EL (cell line): Measurements from ENCODE around the gene COL12A1.

Experiments
- DNase-seq: peaks from one replicate; pipeline ENCODE4 v3.0.0-alpha.2; 2016

COL12A1 gene

DNA sequence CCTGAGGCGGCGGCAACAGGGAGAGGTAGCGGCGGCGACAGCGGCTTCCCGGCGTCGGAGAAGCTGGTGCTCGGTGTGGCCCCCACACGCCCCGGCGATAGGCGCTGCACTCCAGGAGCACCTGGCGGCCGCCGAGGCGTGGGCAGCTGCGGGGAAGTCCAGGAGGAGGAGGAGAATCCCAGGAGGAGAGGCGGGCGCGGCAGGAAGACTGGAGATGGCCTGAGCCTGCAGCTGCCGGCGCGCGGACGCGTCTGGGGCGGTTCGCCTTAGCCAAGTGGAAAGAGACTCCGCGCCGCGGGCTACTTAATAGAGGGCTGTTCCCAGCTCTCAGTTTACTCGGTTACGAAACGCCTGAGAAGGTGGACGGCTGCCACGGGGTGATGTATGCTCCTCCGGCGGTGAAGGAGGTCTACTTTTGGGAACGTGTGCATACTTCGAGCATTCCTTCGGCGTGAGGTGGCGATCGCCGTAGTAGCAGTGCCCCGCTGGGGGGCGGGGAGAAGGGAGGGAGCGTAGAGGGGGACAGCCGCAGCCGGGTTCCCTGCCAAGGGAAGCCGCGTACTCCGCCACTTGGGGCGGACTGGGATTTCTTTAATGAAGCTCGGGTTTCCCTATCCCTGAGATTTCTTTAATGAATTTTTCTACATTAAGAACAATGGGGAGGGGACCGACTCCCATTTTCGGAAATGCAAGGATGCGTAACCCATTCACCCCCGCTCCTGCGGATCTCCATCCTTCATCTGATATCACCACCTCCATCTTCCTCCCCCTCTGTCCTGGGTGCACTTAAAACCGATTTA lies at the start of gene COL12A1:
Gene COL12A1, minus strand, starts transcription at position 278 of the 800 bp plus-strand sequence. CDS start 3,261 bp downstream, outside the sequence.
- peak; percentile 100 for DNase-seq

DNA sequence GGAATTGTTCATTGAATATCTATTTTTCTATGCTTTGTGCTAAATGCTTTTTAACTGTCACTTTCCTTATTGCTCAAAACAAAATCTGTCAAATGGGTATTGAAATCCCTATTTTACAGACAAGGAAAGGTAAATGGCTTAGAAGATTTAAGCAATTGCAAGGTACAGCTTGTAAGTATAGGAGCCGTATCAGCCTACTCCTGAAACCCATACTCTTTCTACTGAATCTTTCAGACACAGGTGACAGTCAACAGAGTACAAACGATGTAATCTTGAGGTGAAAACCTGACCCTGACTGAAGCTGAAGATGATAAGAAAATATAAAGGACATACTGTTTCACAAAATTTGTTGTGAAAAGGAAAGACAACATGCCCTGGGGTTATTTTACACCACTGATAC lies 44.7 kb upstream of the COL12A1 start:
- no peak for DNase-seq

DNA sequence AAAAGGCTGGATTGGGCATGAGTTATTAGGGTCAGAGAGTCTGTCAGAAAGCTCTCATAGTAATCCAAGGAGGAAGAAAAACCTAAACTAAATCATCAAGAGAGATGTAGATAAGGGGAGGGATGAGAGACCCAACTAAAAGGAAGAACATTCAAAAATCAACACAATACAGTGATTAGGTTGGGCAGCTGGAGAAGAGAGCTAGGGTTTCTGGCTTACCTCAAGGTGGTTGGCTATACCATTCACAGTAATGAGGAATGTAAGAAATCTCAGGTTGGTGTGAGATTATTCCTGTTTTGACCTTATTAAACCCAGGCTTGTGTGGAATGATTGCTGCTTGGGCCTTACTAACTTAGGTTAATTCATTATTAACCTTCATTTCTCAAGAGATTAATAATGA lies 44.0 kb upstream of the COL12A1 start:
- no peak for DNase-seq

DNA sequence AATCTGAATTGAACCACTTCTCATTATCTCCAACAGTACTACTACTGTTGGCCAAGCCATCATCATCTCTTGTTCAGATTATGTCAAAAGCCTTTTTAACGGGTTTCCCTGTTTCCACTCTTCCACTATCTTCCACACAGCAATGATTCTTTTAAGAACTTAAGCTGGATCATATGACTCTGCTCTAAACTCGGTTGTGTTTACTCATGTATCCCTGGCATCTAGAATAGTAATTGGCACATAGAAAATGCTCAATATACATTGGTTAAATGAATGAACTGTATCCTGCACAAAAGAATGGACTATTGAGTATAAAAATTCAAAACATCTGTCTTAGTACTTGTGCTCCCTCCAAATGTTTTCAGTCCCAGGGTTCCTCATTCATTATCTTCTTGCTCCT lies 40.5 kb upstream of the COL12A1 start:
- DNase-seq = no peak

DNA sequence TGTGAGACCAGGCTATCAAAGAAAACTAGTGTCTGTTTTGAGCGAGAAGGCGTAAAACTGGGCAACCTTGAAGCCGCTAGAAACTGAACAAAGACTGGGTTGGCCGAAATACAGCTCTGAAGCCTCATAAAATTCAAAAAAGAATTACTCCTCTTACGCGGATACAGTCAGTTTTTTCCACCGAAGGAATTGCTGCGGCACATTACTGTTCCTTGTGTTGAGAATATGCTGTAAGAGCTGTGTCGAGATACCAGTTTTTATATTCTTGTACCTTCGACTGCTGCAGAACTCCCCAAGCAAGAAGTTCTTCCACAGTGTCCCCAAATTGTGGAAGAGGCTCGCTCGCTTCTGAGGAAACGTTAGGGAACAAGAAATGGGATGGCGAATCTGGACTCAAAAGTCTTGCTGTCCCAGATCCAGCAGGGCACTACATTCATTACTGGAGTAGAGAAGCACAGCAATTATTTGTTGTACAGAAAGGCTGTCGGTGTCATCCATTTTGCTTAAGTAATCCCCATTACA lies 38.3 kb upstream of the COL12A1 start:
- DNase-seq = no peak

DNA sequence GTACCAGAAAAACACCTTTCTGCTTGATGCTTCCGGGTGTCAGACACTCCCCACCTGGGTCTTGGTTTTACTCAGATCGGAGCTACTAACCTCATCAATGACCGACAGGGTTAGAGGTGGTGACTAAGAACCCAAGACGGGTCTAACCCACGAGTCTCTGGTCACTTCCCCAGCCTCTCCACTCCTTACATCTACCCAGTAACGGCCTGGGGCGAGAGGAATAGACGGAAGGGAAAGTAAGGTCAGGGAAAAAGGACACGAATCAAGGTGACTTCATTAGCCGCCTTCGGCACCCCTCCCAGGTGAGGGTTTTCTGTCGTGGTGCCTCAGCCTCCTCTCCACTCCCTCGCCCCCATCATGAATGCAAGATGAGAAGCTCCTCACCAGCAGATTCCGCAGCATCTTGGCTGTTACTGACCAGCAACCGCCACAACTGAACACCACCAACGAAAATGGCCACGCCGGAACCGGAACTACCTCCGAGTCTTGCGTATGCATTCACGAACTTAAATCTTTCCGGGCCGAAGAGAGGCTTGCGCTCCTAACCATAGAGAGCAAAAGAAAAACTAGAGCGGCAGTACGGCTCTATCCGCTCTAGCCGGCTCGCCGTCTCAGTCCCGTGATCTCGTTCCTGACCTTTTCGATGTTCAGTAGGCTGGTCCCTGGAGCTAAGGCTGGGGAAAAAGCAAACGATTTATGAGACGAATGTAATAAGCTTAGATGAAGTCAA lies 37.6 kb upstream of the COL12A1 start, which contains the start of gene COX7A2:
Gene COX7A2, minus strand, starts transcription at position 469 of the 730 bp plus-strand sequence. Its CDS starts 67 bp downstream, at position 402.
- DNase-seq = peak; percentile 98

DNA sequence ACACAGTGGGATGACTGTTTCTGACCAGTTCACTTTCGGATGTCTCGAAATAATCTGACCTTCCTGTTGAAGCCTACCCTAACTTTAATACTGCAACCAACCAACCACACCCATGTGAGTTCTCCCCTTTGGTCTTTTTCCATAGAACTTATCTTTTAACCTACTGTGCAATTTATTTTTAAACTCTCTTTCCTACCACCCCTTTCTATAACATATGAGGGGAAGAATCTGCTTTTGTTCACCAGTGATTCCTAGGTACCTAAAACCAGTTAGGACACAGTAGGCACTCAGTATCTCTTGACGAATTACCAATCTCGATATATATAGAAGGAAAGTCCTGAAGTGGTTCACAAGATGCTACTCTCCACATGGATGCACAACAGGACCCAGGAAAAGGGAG lies 30.8 kb upstream of the COL12A1 start:
- no peak for DNase-seq

DNA sequence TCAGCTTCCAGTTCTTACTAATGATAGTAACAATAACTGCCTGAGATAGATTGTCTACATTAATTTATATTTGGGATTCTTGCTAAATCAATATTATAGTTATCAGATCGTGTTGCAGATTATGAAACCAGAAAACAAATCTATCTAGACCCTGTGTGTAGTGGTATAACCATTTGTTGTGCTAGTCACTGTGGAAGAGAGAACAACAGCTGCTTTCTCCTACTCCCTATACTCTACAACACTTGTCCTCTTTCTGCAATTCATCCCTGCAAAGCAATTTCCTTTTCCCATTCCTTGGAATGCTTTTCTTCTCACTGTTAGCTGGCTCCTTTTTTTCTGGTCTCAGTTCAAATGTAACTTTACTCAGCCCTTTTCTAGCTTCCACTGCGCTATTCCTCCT lies 29.4 kb upstream of the COL12A1 start:
- no peak for DNase-seq

DNA sequence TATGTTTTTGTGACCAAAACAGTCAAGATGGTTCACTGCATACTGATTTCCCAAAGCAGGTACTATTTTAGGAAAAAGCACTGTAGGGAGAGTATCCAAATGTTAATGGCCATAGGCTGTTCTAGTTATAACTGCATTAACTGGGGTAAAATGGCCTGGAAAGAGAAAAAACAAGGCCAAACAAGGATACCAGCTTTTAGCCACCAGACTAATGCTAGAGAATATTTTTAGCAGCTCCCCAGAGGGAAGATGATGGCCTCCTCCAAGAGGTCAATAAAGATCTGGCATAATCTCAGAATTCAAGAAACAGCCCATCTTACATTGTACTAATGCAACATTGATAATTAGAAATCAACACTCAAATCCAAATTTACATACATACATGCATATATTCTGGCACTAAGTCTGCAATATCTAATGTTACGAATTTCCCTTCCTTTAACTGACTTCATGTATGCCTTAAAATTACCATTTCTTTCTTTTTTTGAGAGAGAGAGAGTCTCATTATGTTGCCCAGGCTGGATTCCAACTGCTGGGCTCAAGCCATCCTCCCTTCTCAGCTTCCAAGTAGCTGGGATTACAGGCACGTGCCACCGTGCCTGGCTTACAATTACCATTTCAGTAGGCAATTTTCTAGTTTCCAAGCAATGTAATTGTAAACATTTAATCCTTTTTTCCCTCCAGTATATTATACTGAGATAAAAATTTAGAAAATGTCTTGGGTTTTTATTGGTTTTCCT lies 28.4 kb upstream of the COL12A1 start:
- DNase-seq = no peak

DNA sequence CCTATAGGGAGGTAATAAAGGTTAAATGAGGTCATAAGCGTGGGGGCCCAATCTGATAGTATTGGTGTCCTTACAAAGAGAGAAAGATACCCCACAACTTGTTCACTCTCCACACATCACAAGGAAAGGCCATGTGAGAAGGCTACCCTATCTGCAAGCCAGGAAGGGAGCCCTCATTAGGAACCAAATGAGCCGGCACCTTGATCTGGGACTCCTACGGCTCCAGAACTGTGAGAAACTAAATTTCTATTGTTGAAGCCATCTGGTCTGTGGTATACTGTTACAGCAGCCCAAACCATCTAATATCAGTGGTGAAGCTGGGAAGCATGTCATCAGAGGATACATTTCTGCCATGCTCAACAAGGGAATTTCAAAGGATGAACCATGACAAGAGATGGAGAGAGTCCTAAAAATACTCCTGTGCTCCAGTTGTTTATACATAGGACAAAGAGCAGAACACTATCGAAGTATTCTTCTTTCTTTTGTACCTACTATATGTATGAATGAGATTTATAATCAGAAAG lies 27.3 kb upstream of the COL12A1 start:
- no peak for DNase-seq

DNA sequence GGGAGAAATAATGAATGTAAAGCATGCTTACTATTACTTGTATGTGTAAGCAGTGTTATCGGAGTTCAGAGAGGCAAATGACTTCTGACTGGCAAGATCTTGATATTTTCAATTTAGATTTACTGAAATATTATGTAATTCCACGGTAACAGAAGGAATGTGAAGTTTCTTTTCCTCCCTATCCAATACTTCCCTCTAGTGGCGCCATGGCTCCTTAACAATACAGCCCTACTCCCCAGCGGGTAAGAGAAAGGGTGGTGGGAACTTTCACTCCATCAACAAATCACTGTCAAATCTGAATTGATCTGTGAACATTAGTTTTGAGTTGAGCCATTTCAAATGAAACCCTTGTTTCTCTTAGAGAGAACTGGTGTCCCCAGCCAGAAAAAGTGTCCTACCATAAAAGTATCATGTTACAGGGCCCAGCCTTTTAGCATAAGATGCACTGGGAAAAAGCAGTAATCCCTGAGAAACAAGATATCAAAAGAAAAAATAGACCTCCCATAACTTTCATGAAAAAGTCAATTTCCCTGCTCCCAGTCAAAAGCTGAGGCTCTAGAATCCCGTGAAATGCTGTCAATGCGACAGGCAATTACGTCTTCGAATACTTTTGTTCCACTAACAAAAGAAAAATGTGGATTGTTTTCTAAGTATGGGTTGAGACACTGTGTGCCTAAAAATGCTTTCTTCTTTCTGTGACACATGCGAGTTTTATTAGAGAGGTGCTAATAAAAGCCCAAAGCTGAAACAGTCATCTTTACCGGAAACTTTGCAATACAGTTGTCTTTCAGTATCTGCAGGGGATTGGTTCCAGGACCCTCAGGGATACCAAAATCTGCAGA lies 24.9 kb upstream of the COL12A1 start:
- DNase-seq = peak; percentile 69

DNA sequence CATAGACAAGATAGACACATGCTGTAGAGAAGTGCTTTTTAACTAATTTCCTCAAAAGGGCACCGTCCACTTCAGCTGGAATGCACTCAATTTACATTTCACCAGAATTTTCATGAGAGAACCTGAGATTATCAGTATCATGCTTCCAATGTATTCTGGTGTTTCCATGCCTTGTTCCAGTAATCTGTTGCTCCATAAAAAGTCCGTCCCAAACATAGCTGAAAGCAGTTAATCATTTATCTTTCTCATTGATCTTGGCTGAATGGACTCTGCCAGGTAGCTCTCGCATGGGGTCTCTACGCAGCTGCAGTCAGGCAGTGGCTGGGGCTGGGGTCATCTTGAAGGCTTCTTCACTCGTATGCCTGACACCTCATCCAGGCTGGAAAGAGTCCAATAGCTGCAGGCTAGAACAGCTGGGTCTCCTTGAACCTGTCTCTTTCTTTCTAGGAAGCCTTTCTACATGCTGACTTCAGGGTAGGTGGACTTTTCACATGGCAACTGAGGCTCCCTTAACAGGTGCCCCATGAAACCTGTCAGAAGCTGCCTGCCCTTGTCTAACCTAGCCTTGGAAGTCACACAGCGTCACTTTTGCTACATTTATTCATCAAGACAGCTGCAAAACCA lies 18.6 kb upstream of the COL12A1 start:
- DNase-seq = no peak

DNA sequence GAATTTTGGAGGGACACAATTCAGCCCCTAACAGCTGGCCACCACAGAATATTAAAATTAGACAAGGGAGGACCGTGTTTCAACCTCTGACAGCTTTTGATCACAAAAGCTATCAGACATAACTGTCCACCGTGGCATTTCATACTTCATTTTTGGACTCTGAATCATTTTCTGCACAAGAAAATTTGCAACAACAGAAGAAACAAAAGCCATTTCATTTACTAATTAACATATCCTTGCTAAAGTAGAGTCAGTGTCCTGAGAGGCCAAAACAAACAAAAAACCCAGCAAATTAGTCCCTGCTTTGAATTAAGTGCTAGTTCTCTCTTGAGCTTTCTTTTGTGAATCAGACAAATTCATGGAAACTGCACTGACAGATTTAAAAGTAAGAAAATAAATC lies 17.6 kb upstream of the COL12A1 start:
- no peak for DNase-seq

DNA sequence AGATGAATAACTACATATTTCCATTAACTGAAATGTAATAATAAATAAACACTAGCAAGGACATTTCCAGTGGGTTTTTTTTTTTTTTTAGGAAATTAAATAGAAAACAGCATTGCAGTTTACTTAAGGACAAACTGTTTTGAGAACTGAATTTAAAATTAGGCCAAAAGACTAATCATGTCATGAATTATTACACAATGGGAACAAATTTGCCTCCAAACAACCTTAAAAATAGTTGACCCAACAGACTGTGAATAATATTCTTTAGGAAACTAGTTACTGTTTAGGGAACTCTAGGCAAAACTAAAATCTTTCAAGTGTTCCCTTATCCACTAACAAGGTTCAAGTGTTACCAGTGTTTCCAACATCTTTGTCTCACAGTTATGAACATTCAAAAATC lies 16.4 kb upstream of the COL12A1 start:
- DNase-seq = no peak

DNA sequence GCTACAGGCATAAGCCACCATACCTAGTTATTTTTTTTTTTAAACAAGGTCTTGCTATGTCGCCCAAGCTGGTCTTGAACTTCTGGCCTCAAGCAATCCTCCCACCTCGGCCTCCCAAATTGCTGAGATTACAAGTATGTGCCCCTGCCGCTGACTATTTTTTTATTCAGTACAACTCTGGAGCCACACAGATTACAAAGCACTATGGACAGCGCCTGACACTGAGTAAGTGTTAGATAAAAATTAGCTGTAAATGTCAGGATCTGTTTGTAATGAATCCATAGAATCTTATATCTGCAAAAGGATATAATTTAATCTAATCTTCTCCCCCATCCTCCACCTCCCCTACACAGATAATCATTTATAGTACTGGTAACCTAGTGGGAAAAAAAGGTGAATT lies 15.3 kb upstream of the COL12A1 start:
- no peak for DNase-seq

DNA sequence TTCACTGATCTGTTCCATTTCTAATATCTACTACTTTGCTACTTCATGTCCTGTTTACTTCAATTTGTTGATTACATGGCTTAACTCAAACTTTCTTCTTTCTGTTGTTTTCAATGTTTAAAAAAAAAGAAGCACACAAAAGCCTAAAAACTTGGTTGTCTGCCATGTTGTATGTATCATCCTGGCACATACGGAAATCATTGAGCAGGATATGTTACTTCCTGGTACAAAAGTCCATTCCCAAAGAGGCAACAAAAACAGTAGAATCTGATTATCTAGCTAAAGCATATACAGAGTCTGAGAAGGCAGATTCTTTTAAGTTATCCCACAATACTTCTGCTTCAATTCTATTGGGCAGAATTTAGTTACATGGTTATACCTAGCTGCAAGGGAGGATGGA lies 14.5 kb upstream of the COL12A1 start:
- no peak for DNase-seq

DNA sequence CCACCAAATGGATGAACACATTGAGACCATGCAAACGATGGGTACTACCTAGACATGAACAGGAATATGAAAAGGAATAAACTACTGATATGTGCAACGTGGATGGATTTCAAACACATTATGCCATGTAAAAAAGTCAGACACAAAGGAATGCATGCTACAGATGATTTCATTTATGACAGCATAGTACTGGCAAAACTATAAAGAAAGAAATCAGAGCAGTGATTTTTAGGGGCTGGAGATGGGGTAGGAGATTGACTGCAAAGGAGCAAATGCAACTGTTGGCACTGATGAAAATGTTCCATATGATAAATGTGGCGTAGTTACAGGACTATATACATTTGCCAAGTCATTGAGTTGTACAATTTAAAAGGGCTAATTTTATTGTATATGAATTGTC lies 13.4 kb upstream of the COL12A1 start:
- DNase-seq = no peak

DNA sequence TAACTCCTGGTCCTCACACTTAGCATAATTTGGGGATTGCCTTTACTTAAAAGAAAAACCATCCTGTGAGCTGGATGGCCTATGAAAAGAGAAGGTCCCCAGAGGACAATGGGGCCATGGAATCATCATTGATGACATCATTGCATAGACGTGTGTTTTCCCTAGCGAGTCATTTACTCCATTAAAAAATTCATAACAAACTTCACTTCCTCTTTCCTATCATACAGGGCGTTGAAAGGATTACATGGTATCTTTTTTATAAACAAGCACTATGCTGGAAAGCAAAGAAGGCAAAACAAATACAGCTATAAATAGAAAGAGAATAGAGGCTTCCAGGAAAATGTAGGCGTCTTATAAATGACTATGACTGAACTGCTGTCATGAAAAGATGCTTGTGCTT lies 11.3 kb upstream of the COL12A1 start:
- DNase-seq = peak; percentile 75

DNA sequence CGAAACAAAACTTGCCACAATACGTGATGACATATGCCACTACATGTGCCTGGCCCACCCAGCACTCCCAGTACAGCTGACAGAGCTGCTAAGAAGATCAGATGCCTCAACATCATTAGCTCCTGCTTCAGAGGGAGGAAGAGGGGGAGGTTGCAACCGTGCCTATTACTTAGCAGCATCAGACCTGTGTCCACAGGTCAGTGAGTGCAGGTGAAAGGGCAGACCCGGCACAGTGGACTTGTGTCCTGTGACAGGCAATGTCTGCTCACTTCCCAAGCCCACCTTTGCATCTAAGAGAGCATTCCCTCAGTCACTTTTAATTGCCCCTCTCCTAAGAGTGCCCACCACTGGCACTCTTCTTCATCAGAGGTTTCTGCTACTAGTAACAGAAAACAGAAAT lies 9.4 kb upstream of the COL12A1 start:
- DNase-seq = no peak

DNA sequence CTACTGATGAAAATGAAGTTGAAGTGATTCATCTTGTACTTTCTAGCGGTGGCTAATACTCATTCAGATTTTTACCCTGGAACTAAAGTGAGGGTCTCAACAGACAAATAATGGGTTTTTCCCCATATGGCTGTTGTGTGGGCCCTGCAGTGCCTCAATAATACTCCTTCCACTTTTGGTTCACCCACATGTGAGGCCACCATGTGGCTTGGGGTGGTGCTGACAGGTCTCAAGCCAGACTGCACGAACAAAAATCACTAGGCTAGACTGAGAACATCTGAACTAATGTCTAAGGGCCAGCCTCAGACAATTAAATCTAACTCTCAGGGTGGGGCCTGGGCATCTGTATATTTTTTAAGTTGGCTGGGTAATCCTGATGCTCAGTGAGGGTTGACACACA lies 7.9 kb upstream of the COL12A1 start:
- DNase-seq = no peak

DNA sequence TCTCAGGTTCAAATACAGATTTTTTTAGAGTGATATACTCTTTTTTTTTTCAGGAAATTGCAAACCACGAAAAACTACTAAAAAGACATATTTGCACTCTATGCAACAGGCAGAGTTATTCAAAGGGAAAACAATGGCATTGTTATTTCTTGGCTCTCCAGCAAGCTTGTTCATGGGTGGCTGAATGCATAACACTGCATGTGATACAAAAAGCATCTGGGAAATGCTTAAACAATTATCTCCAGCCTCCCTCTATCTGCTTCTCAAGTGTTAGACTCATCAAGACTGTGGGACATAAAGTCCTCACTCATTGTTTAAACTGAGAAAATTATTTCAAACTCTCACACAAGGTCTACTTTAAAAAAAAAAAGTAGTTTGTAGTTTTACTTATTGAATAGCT lies 7.3 kb upstream of the COL12A1 start:
- no peak for DNase-seq
